Raji (cell line): ENCODE data around the gene MS4A10.

Experiments used
- POLR2A ChIP-seq: IDR thresholded peaks from 2 replicates; pipeline ENCODE4 v1.6.1; 2011; ENCODE audit warnings: low read depth, low read length, control low read depth; ENCODE audit not compliant: insufficient read depth

The MS4A10 gene

DNA sequence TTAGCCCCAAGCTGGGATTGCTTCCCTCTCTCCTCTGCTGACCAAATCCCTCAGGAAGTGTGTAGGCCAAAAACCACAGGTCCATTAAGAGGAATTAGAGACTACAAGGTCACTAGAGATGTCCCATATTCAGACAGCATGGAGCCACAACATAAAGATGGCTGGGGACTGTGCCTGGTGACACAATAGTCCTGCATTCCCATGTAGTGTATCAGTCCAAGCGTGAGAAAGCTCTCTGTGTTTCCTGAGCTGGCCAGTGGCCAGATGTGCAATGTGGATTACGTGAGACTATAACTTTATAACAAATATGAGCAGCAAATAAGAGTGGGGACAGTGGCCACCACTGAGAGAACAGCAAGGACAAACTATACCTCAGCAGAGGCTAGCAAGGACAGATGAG lies 7.6 kb upstream of the MS4A10 start:
- TF ChIP-seq POLR2A = no peak

DNA sequence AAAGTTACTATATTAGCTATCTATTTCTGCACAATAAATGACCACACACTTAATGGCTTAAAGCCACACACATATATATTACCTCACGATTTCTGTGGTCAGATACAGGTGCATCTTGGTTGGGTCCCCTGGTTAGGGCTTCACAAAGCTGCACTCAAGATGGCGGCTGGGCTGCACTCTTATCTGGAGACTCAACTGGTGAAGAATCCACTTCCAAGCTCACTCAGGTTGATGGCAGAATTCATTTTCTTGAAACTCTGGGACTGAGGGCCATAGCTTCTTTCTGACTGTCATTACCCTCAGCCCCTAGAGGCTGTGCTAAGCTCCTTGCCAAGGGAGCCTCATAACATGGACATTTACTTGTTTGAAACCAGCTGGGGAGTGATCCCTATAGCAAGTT lies 5.1 kb upstream of the MS4A10 start:
- TF ChIP-seq POLR2A = no peak

DNA sequence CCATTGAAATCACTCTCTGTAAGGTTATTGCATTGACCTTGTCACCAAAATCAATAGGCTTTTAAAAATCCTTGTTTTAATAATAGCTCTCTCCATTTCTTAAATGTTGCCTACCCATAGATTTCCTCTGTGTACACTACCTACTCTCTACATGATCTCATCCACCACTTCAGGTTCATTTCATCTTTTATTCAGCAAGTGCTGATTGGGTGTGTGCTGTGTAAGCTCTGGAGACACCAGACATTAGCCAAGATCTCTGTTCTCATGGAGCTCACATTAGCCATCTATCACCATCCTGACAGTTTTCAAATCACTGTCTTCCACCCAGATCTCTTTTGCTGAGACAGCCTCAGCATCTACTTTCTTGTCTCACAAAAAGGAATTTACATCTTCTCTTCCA lies 4.4 kb upstream of the MS4A10 start:
- no peak for TF ChIP-seq POLR2A

DNA sequence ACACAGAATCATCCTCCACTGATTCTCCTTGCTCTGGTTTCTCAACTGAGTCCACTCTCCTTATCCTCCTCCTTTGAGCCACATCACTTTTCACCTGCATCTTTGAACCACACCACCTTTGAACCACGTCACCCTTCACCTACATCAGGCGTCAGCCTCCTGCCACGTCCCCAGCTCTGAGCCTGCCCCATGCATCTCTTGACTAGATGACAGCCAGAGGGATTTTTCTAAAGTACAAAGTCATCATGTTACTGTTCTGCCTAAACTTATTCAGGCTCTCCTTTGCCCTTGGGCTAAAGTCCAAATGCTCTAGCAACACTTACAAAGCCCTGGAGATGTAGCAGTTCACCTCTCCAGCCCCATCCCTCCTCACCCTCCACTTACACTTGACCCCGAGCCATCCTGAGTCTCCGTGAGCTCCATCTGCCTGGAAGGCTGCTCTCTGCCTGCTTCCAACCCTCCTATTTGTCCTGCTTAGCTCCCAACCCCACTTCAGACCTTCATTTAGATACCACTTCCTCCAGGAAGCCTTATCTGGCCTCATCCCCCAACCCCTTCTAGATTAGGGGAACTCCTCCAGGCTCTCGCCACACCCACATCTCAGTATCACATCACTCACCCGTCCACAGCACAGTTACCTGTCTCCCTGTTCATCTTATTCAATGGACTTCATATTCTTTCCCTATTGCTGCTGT lies 3.7 kb upstream of the MS4A10 start:
- no peak for TF ChIP-seq POLR2A

DNA sequence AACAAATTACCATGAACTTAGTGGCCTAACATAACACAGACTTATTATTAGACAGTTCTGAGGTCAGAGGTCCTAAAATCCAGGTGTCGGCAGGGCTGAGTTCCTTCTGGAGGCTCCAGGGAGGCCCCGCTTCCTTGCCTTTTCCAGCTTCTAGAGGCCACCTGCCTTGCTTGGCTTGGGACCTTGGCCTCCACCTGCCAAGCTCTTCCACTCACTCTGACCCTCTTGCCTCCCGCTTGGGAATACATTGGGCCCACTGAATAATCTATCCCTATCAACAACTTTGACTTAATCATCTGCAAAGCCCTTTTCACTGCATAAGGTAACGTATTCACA lies 3.2 kb upstream of the MS4A10 start:
- TF ChIP-seq POLR2A = no peak

DNA sequence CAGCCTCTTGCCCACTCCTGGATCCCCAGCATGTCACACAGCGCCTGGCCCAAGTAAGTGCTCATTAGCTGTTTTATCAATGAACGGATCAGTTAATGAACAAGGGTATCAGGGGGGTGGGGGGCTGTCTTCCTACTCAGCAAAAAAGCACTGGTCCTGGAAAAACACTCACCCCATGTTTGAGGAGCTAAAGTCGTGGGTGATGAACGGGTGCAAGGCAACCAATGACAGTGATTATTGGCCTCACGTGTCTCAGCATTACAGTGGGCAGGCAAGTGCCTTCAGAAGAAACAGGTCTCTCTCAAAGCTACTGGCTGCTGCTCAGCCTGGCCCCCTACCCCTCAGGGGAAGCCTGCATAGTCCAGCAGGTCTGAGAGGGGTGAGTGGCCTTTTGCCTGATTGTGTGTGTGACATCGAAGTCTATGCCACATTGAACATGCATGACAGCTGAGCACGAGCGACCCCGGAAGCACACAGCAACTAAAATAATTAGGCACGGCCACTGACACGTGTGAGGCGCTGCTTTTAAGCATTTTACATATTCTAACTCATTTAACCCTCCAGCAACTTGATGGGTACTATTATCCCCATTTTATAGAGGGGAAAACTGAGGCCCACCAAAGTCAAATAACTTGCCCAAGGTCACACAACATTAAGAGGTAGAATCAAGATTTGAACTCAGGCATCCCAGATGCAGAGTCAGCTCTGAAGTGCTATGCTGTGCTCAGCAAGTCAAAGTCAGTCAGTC lies 2.6 kb upstream of the MS4A10 start:
- TF ChIP-seq POLR2A = no peak

DNA sequence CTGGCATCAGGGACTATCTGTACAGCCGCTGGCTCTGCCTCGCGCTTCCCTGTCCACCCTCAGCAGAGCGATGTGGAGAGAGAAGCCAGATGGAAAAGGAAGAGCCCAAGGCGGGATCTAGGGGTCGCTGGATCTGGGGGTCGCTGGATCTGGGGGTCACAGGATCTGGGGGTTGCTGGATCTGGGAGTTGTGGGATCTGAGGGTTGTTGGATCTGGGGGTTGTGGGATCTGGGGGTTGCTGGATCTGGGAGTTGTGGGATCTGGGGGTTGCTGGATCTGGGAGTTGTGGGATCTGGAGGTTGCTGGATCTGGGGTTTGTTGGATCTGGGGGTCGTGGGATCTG lies 2.0 kb upstream of the MS4A10 start:
- TF ChIP-seq POLR2A = no peak

DNA sequence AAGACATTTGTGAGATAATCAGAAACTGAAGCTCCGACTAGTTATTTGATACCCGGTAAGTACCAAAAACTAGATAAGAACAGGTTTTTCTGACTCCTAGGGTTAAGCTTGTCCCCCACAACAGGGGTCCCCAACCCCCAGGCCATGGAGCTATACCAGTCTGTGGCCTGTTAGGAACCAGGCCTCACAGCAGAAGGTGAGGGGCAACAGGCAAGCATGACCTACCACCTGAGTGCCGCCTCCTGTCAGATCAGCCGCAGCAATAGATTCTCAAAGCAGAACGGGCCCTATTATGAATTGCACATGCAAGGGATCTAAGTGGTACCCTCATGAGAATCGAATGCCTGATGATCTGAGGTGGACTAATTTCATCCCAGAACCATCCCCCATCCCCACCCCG lies 1.2 kb upstream of the MS4A10 start:
- no peak for TF ChIP-seq POLR2A

DNA sequence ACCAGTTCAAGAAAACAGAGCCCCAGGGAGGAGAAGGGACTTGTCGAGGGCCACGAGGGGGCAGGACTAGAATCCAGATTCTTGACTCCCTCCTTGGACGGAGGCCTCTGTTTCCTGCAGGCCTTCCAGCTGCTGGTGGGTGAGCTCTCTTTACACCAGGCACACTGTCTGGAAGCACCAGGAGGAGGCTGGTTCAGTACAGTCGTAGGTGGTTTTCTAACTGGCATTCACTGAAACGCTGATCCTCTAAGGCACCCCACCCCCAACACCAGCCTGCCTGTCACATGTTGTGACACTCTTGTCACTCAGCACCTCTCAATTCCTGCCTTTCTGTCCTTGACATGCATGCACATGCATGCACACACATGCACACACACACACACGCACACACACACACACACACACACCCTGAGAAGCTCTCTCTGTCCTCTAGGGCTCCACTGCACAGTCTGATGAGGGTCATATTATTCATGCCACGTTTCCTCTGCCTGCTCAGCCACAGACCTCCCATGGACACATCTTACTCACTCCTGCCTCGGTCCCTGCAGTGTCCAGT lies 751 bp downstream of the MS4A10 start:
- no peak for TF ChIP-seq POLR2A

DNA sequence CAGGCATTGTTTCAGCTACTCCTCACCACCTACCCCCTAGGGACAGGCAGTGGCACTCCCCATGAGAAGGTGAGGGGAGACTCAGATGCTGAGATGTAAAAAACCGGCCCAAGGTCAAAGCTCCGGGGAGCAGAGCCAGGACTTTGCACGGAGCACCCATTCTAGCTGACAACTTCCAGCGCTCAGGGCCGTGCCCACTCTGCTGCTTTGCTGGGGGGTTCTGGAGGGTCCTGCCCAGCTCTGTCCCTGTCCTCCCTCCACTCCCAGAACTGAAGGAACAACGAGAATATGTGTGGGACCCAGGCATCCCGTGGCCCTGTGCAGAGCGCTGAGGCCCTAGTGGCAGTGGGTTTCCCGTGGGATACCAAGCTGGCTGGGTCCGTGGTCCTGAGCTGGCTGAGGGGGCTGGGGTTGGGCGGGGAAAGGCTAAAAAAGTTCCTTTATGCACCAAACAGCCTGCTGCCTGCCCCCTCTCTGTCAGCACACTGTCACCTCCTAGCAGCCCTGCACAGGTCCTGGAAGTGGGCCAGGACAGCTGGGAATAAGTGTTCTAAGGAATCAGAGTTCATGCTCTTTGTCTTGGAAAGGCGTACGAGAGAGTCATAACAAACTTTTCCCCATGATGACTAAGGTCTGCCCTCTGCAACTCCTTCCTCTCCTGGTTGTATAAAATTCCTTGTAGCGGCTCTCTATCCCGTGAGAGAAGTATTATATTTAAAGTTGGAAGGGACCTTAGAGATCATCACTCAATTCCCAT lies 1.9 kb downstream of the MS4A10 start:
- no peak for TF ChIP-seq POLR2A

DNA sequence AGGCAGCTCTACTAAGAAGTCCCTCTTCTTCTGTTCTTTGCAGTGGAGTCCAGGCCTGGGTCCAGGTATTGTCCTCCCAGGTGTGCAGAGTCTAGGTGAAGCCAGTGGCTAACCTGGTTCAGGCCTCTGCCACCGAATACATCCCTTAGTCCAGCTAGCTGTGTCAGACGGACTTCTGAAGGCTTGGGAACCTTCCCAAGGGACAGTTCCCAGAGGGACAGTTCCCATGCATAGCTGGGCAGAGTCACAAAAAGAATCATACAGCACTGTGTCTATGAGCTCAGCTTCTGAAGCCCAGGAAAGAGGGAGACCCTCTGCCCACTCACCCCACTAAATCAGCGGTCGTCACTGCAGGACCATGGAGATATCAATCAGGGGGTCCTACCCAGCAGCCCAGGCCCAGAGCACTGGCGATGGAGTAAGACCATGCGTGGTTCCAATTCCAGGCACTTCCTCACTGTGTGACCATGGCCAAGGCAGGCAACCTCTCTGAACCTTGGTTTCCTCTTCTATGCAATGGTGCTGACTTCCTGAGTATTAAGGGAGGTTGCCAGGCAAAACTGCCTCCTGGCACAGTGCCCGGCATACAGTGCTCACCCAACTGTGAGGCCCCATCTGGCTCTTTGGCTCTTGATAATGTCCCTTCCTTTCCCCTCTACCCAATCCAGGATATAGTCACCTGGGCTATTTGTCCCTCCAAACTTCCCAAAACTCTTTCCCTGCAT lies 3.4 kb downstream of the MS4A10 start:
- TF ChIP-seq POLR2A = no peak

DNA sequence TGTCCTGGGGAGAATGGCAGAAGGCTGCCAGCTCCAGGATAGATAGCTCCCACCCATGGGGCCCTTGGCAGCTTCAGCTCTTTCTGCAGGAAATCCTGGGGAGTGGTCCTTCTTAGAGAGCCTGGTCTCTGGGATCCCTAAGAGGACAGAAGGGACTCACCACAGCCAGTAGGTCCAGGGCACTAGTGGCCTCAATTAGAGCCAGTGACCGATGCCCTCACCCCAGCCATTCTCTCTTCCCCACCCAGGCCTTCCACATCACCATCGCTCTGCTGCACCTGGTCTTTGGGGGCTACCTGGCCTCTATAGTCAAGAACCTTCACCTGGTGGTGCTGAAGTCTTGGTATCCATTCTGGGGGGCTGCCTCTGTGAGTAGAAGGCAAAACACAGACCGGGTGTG lies 5.6 kb downstream of the MS4A10 start:
- no peak for TF ChIP-seq POLR2A

DNA sequence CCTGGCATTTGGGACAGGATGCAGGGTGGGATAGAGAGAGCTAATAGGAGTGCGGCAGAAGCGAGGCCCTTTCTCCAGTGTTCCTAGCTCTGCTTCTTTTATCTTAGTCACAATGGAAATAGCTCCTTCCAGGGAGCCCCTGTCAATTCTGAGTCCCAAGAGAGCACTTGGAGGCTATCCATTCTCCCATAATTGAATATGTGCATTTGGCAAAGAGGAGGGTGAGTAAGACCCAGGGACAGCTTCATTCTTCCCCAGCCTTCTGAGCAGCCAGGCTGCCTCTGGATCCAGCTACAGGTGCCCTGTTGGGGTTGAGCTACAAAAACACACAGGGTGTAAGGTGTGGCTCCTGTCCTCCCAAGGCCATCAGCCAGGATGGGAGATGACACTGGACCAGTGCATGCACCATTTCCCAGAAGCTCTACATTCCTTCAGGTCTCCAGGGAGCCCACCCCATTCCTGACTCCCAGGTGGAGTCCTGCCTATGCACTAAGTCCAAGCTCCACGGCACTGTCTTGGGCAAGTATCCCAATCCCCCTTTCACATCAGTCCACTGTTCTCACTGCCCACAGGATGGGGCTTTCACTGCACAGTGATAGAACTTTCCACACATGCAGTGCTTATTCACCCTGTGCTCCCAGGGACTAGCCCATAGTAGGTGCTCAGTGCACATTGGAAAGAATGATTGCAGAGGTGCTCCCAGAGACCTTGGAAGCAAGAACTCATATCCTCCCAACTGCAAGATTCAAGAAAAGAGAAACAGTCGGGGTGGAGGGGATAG lies 6.2 kb downstream of the MS4A10 start:
- no peak for TF ChIP-seq POLR2A

DNA sequence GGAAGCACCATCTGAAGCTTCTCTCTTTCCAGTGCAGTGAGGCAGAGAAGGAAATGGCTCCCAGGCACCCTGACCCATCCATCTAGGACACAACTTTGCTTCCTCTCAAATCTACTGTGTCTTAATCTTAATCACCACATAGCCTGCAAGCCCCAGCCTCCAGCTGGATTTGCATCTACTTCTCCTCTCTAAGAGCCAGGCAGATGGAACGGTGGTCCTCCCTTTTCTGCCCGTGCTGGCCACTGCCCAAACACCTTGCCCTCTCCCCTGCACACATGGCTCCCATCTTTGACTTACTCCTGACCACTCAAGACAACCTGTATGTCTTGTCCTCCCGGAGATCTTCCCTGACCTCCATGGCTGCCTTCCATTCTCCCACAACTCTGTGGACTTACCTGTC lies 7.4 kb downstream of the MS4A10 start:
- TF ChIP-seq POLR2A = no peak

DNA sequence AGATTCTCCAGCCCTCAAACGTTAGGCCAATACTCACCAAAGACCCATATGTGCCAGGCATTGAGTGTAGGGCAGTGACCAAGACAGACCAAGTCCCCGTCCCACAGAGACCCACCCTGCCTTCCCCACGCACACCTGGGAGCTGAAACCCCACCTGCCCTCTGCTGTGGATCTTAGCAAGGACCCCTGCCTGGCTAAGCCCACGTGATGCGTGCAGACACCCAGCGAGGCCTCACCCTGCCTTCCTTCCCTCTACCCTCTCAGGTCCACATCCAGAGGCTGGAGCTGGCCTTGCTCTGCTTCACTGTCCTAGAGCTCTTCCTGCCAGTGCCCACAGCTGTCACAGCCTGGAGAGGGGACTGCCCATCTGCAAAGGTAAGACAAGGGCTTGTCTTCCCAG lies 10.2 kb downstream of the MS4A10 start:
- no peak for TF ChIP-seq POLR2A
